Measurements from ENCODE around the gene EVA1A.

Gene EVA1A

GRCh38 chr2:75528221-75528977 lies 32.3 kb downstream of the EVA1A start:
- TF ChIP-seq CTCF (conservative IDR thresholded peaks at IDR 0.05; ENCODE audit: low read depth, low read length): no peak
- no peaks in the 10 kb centered on the region for H3K4me1 ChIP-seq (ENCODE audit: low read depth, poor library complexity, severe bottlenecking)
- H3K79me2 ChIP-seq (ENCODE audit: insufficient read depth, low read depth): no peaks in the 10 kb centered on the region
- no peaks in the 10 kb centered on the region for H4K20me1 ChIP-seq (ENCODE audit: insufficient read depth)
- no peak overlapping the region for H3K27ac ChIP-seq
- no peak overlapping the region for H3K4me2 ChIP-seq
- no peak overlapping the region for H3K9ac ChIP-seq
- H3K4me3 ChIP-seq (IDR thresholded peaks at IDR 0.05; ENCODE audit: insufficient read depth, low read depth, low read length): no peak overlapping the region
- no peaks in the 10 kb centered on the region for H3K27me3 ChIP-seq (ENCODE audit: insufficient read depth, low read depth)
- no peak overlapping the region for H2AFZ ChIP-seq (ENCODE audit: low read depth)
- H3K36me3 ChIP-seq (ENCODE audit: insufficient read depth): no peaks in the 10 kb centered on the region

GRCh38 chr2:75527676-75528075 lies 33.1 kb downstream of the EVA1A start:
- Histone ChIP-seq H4K20me1 (ENCODE audit: insufficient read depth) (no peaks in the 10 kb centered on the region), H3K9ac (no peak overlapping the region), H3K36me3 (ENCODE audit: insufficient read depth) (no peaks in the 10 kb centered on the region), H3K27ac (no peak overlapping the region), H2AFZ (ENCODE audit: low read depth) (no peak overlapping the region), H3K27me3 (ENCODE audit: insufficient read depth, low read depth) (no peaks in the 10 kb centered on the region), H3K4me3 (IDR thresholded peaks at IDR 0.05; ENCODE audit: insufficient read depth, low read depth, low read length) (no peak overlapping the region), H3K4me1 (ENCODE audit: low read depth, poor library complexity, severe bottlenecking) (no peaks in the 10 kb centered on the region), H3K4me2 (no peak overlapping the region), H3K79me2 (ENCODE audit: insufficient read depth, low read depth) (no peaks in the 10 kb centered on the region)
- no peak for TF ChIP-seq CTCF (conservative IDR thresholded peaks at IDR 0.05; ENCODE audit: low read depth, low read length)

GRCh38 chr2:75526842-75527241 lies 33.9 kb downstream of the EVA1A start:
- Histone ChIP-seq H3K4me2 (no peak overlapping the region), H2AFZ (ENCODE audit: low read depth) (no peak overlapping the region), H3K4me1 (ENCODE audit: low read depth, poor library complexity, severe bottlenecking) (no peaks in the 10 kb centered on the region), H3K27me3 (ENCODE audit: insufficient read depth, low read depth) (no peaks in the 10 kb centered on the region), H3K9ac (no peak overlapping the region), H3K36me3 (ENCODE audit: insufficient read depth) (no peaks in the 10 kb centered on the region), H4K20me1 (ENCODE audit: insufficient read depth) (no peaks in the 10 kb centered on the region), H3K4me3 (IDR thresholded peaks at IDR 0.05; ENCODE audit: insufficient read depth, low read depth, low read length) (no peak overlapping the region), H3K79me2 (ENCODE audit: insufficient read depth, low read depth) (no peaks in the 10 kb centered on the region), H3K27ac (no peak overlapping the region)
- no peak for TF ChIP-seq CTCF (conservative IDR thresholded peaks at IDR 0.05; ENCODE audit: low read depth, low read length)

GRCh38 chr2:75525434-75526310 lies 35.1 kb downstream of the EVA1A start:
- H3K9ac ChIP-seq: no peak overlapping the region
- H3K27ac ChIP-seq: no peak overlapping the region
- H4K20me1 ChIP-seq (ENCODE audit: insufficient read depth): no peaks in the 10 kb centered on the region
- H3K4me3 ChIP-seq (IDR thresholded peaks at IDR 0.05; ENCODE audit: insufficient read depth, low read depth, low read length): no peak overlapping the region
- no peak for TF ChIP-seq CTCF (conservative IDR thresholded peaks at IDR 0.05; ENCODE audit: low read depth, low read length)
- H3K4me2 ChIP-seq: no peak overlapping the region
- H3K36me3 ChIP-seq (ENCODE audit: insufficient read depth): no peaks in the 10 kb centered on the region
- no peaks in the 10 kb centered on the region for H3K79me2 ChIP-seq (ENCODE audit: insufficient read depth, low read depth)
- no peak overlapping the region for H2AFZ ChIP-seq (ENCODE audit: low read depth)
- no peaks in the 10 kb centered on the region for H3K4me1 ChIP-seq (ENCODE audit: low read depth, poor library complexity, severe bottlenecking)
- no peaks in the 10 kb centered on the region for H3K27me3 ChIP-seq (ENCODE audit: insufficient read depth, low read depth)

Data from KMS-11 (cell line).